ENCODE measurements around the gene NRL. TPM values are rescaled to one million over a fixed set of nuclear protein-coding genes. Genes with fewer than 3 reads are reported as not detected.

NRL gene
- total RNA-seq, 6 donors from 2014 or later, result 2.6 to 9.8 (median 4.4) TPM

DNA sequence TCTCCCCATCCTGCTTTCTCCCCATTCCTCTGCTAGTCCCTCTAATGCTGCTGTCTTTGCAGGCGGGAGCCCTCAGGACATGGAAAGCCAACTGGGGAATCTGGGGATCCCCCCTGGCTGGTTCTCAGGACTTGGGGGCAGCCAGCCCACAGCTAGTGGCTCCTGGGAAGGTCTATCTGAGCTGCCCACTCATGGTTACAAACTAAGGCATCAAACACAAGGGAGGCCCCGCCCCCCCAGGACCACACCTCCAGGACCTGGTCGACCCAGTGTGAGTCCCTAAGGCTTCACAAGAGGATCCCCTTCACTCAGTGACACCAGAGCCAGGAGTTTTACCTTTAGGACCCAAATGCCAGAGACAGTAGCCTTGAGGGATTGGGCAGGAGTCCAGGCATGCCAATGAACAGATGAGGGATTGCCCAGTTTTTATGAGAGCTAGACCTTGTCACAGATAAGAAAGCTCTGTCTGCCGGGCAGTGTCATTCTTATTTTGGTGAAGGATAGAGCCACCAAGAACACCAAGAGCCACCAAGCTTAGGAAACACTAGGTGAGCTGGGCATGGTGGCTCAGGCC lies 51.4 kb downstream of the NRL start:
- Histone ChIP-seq H3K4me3 (no peak overlapping the region), H3K4me1 (peaks cover 0 to 3% (median 0%) of the 10 kb centered on the region in 4 donors), H3K9me3 (no peaks in the 10 kb centered on the region), H3K27me3 (no peaks in the 10 kb centered on the region), H3K36me3 (no peaks in the 10 kb centered on the region), H3K27ac (no peak overlapping the region)
- 79 to 100% methylated on average over 2 to 4 of the region's 4 CpGs for WGBS, 2 donors
- no peak for ATAC-seq (ENCODE audit: low FRiP score in 2 of 2)
- TF ChIP-seq POLR2A (IDR thresholded peaks at IDR 0.05) (no peak), POLR2AphosphoS5 (IDR thresholded peaks at IDR 0.05) (no peak), EP300 (IDR thresholded peaks at IDR 0.05) (no peak)
- TF ChIP-seq, protein P1, sequence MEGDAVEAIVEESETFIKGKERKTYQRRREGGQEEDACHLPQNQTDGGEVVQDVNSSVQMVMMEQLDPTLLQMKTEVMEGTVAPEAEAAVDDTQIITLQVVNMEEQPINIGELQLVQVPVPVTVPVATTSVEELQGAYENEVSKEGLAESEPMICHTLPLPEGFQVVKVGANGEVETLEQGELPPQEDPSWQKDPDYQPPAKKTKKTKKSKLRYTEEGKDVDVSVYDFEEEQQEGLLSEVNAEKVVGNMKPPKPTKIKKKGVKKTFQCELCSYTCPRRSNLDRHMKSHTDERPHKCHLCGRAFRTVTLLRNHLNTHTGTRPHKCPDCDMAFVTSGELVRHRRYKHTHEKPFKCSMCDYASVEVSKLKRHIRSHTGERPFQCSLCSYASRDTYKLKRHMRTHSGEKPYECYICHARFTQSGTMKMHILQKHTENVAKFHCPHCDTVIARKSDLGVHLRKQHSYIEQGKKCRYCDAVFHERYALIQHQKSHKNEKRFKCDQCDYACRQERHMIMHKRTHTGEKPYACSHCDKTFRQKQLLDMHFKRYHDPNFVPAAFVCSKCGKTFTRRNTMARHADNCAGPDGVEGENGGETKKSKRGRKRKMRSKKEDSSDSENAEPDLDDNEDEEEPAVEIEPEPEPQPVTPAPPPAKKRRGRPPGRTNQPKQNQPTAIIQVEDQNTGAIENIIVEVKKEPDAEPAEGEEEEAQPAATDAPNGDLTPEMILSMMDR (IDR thresholded peaks at IDR 0.05), result no peak
- DNase-seq, result no peak

GRCh38 chr14:24062216-24062980 lies 52.4 kb downstream of the NRL start:
- no peak for ATAC-seq (ENCODE audit: low FRiP score in 2 of 2)
- Histone ChIP-seq H3K9me3 (no peaks in the 10 kb centered on the region), H3K4me3 (no peak overlapping the region), H3K4me1 (peaks cover 0 to 3% (median 0%) of the 10 kb centered on the region in 4 donors), H3K27me3 (no peaks in the 10 kb centered on the region), H3K36me3 (no peaks in the 10 kb centered on the region), H3K27ac (no peak overlapping the region)
- WGBS, 2 donors, result 91 to 93% methylated on average over 12 to 13 of the region's 14 CpGs
- no peak for DNase-seq
- TF ChIP-seq, protein P1 (IDR thresholded peaks at IDR 0.05), result no peak
- TF ChIP-seq POLR2AphosphoS5 (IDR thresholded peaks at IDR 0.05) (no peak), POLR2A (IDR thresholded peaks at IDR 0.05) (no peak), EP300 (IDR thresholded peaks at IDR 0.05) (no peak)

DNA sequence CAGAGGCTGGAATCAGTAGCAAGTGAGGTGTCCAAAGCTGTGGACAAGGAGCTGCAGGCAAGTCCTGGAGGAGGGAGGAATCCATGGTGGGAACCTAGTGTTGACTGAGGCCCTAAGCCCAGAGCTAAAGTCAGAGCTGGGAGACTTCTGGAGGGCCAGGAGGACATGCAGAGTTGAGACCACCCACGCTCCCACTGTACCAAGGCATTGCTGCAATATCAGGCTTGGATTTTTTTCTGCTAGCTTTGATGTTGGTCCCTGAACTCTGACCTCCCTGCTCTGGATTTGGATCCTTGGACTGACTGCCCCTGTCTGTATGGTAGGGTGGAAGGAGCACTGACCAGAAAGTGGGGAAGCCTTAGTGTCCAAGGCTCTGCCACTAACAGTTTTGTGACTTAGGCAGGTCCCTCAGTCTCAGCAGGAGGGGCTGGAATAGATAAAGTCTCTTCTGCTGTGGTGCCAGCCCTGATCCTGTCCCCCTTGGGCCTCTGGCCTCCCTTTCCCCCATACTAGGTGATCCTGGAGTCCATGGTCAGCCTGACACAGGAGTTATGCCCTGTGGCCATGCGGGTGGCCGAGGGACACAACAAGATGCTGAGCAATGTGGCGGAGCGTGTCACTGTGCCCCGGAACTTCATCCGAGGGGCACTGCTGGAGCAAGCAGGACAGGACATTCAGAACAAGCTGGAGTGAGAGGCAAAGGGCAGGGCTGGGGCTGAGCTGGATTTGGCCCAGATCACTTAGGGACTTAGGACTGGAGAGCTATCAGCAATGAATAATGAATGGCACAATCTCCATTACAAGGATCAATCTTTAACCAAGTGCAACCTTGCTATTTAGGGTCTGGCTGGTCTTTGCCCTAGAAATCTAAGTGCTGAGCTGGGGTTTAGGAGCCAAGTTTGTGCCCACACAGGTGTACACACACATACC lies 53.5 kb downstream of the NRL start:
- no peaks in the 10 kb centered on the region for H3K36me3 ChIP-seq
- ATAC-seq (ENCODE audit: low FRiP score in 2 of 2) (no peak), DNase-seq (no peak)
- no peaks in the 10 kb centered on the region for H3K27me3 ChIP-seq
- 92 to 97% methylated on average over 7 of the region's 7 CpGs for WGBS, 2 donors
- no peak for TF ChIP-seq POLR2AphosphoS5 (IDR thresholded peaks at IDR 0.05)
- TF ChIP-seq, protein P1 (IDR thresholded peaks at IDR 0.05), result no peak
- H3K9me3 ChIP-seq, result no peaks in the 10 kb centered on the region
- peaks cover 0 to 3% (median 0%) of the 10 kb centered on the region in 4 donors for H3K4me1 ChIP-seq
- no peak overlapping the region for H3K27ac ChIP-seq
- H3K4me3 ChIP-seq, result no peak overlapping the region

- TF ChIP-seq EP300 (IDR thresholded peaks at IDR 0.05), result no peak
- TF ChIP-seq, protein P1 (IDR thresholded peaks at IDR 0.05), result no peak
- no peak for TF ChIP-seq POLR2A (IDR thresholded peaks at IDR 0.05)
- no peak for TF ChIP-seq POLR2AphosphoS5 (IDR thresholded peaks at IDR 0.05)
- no peak for DNase-seq
- ATAC-seq (ENCODE audit: low FRiP score in 2 of 2), result no peak
Observed at GRCh38 chr14:24060443-24060842, 54.3 kb downstream of the NRL start.

More at GRCh38 chr14:24060443-24060842, 54.3 kb downstream of the NRL start:
- Histone ChIP-seq H3K4me3 (no peak overlapping the region), H3K4me1 (peaks cover 0 to 3% (median 0%) of the 10 kb centered on the region in 4 donors), H3K27ac (no peak overlapping the region), H3K9me3 (no peaks in the 10 kb centered on the region), H3K36me3 (no peaks in the 10 kb centered on the region), H3K27me3 (no peaks in the 10 kb centered on the region)
- WGBS, 2 donors, result 89 to 91% methylated on average over 9 to 10 of the region's 10 CpGs
